22Rv1 (cell line): Measurements from ENCODE around the gene EIF3K.

ENCODE experiments used
- ZFX ChIP-seq: fragments of 450-650 bp; IDR thresholded peaks from 2 replicates; pipeline ENCODE4 v1.6.1; 2017; ENCODE audit warnings: antibody characterized with exemption, borderline replicate concordance
- TF ChIP-seq, protein P1 (sequence below): fragments of 450-650 bp; IDR thresholded peaks from 2 replicates; pipeline ENCODE4 v1.5.1; 2017; ENCODE audit warnings: mild to moderate bottlenecking

DNA sequence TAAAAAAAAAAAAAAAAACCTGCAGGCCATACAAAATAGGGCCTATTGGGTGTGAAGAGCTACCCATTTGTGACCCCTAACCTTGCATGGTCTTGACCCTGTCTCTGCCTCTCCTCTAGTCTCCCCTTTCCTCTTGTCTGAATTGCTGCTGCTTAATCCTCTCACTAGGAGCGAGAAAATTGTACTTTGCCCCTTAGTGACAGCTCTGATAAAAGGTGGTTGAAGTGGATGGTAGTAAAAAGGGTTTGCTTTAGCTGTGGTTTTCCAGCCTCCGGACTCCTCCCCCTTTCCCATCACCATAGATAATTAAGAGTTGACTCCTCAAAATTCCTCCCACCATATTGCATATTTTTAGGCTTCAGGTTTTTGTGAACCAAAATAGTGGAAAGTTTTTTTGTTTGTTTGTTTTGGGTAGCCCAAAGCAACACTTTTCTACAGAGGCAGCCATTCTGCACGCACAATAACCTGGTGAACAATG lies 52.0 kb downstream of the EIF3K start:
- TF ChIP-seq, protein P1, sequence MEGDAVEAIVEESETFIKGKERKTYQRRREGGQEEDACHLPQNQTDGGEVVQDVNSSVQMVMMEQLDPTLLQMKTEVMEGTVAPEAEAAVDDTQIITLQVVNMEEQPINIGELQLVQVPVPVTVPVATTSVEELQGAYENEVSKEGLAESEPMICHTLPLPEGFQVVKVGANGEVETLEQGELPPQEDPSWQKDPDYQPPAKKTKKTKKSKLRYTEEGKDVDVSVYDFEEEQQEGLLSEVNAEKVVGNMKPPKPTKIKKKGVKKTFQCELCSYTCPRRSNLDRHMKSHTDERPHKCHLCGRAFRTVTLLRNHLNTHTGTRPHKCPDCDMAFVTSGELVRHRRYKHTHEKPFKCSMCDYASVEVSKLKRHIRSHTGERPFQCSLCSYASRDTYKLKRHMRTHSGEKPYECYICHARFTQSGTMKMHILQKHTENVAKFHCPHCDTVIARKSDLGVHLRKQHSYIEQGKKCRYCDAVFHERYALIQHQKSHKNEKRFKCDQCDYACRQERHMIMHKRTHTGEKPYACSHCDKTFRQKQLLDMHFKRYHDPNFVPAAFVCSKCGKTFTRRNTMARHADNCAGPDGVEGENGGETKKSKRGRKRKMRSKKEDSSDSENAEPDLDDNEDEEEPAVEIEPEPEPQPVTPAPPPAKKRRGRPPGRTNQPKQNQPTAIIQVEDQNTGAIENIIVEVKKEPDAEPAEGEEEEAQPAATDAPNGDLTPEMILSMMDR, result no peak
- no peak for TF ChIP-seq ZFX
